ENCODE measurements around the gene LIMA1.
A peak's percentile ranks its signal among the peaks of the same experiment; 100 is the strongest.
"Not testable (repeated sequence)": the region's sequence is repeated elsewhere in the genome, so short reads cannot be mapped to it uniquely, and the experiment has no call there.

The LIMA1 gene

DNA sequence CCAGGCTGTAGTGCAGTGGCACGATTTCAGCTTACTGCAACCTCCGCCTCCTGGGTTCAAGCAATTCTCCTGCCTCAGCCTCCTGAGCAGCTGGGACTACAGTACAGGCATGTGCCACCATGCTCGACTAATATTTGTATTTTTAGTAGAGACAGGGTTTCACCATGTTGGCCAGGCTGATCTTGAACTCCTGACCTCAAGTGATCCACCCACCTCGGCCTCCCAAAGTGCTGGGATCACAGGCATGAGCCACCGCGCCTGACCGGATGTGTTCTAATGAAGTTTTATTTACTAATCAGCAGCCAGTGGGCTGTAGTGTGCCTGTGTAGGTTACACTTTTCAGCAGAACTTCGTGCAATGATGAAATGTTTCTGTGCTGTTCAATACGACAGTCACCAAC lies 35.7 kb downstream of the LIMA1 start:
- not testable (repeated sequence) for DNase-seq (ENCODE audit: low spot score)

DNA sequence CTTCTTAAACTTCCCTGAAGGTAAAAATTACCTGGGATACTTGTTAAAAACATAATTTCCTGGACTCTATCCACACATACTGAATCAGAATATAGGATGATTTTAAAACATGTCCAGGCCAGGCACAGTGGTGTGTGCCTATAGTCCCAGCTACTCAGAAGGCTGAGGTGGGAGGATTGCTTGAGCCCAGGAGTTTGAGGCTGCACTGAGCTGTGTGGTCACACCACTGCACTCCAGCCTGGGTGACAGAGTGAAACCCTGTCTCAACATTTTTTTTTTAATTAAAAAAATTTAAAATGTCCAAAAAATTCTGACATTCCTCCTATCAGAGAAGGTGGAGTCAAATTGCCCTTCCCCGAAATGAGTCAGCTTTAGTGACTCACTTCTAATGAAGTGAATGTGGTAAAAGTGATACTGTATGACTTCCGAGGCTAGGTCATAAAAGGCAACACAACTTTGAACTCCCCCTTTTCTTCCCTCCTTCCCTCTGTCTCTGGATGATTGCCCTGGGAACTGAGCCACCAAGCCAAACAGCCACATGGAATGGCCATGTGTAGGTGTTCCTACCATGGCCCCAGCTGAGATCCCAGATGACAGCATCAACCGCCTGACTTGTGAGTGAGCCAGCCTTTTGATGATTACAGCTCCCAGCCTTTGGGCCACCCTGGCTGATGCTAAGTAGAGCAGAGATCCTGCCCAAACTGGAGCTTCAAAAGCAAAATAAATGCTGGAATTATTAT lies 36.3 kb downstream of the LIMA1 start:
- peak; percentile 82 for DNase-seq (ENCODE audit: low spot score)

DNA sequence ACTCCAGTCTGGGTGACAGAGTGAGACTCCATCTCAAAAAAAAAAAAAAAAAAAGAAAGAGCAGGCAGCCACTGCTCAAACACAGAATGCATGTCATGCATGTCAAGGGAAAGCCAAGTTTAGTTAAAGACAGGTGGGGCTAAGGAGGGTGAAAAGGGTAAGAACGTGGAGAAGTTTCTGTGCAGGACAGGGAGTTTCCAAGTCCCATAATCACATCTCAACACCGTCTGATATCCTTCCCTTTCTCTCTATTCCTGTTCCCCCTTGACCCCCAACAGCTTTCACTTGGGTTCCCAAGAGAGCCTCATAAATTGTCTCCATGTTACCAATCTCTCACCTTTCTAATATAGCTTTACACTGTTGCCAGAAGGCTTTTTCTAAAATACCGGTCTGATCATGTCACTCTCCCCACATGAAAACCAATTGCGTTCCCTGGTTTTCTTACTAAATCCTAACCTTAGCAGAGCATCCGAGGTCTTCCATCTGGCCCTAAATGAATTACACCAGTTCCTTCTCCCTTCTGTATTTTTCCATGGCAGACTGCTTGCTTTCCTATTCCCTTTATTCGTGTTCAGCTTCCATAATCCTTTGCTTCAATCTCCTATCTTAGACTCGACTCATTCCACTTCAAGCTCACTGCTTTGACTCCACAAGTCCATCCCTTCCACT lies 37.0 kb downstream of the LIMA1 start:
- no peak for DNase-seq (ENCODE audit: low spot score)

- no peak for DNase-seq (ENCODE audit: low spot score)
Measured at GRCh38 chr12:50243507-50243906, 39.8 kb downstream of the LIMA1 start.

- no peak for DNase-seq (ENCODE audit: low spot score)
Measured at GRCh38 chr12:50242751-50243191, 40.5 kb downstream of the LIMA1 start.

DNA sequence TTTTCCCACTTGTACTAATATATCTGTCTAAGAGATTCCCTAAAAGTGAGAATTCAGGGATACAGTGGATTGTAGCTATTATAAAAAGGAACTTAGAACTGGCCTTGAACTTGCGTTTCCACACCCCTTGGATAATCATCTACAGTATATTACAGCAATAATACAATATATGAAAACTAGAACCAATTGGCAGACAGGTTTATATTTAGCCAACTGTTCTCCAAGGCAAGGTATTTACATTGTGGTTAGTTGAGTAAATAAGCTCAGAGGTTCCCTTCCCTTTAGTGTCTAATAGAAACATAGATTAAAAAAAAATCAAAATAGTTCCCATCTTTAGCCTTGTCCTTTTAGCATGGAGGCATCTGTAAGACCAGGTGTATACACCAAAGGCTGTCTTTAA lies 42.1 kb downstream of the LIMA1 start:
- DNase-seq (ENCODE audit: low spot score): no peak

- no peak for DNase-seq (ENCODE audit: low spot score)
Measured at GRCh38 chr12:50240792-50241114, 42.6 kb downstream of the LIMA1 start.

- no peak for DNase-seq (ENCODE audit: low spot score)
Measured at GRCh38 chr12:50240096-50240791, 43.1 kb downstream of the LIMA1 start.

DNA sequence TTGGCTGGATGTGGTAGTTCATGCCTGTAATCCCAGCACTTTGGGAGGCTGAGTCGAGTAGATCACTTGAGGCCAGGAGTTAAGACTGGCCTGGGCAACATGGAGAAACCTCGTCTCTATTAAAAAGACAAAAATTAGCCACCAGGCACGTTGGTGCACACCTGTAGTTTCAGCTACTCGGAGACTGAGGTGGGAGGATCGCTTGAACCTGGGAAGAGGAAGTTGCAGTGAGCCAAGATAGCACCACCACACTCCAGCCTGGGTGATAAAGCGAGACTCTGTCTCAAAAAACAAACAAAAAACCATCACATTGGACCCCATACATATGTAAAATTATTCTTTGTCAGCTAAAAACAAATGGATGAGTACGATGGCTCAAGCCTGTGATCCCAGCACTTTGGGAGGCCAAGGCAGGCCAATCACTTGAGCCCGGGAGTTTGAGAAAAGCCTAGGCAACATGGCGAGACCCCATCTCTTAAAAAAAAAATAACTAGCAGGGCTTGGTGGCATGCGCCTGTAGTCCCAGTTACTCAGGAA lies 43.9 kb downstream of the LIMA1 start:
- DNase-seq (ENCODE audit: low spot score): no peak

DNA sequence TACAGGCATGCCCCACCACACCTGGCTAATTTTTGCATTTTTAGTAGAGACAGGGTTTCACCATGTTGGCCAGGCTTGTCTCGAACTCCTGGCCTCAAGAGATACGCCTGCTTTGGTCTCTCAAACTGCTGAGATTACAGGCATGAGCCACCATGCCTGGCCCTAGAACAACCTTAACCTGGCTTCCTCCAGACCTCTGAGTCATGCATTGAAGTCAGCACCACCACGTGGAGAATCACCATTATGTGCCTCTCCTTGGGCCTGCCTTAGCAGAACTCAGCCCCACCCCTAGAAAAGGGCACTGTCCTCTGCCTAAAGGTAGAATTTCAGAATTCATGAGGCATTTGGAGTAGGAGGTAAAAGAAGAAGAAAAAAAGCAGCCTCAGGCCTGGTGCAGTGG lies 49.0 kb downstream of the LIMA1 start:
- no peak for DNase-seq (ENCODE audit: low spot score)

DNA sequence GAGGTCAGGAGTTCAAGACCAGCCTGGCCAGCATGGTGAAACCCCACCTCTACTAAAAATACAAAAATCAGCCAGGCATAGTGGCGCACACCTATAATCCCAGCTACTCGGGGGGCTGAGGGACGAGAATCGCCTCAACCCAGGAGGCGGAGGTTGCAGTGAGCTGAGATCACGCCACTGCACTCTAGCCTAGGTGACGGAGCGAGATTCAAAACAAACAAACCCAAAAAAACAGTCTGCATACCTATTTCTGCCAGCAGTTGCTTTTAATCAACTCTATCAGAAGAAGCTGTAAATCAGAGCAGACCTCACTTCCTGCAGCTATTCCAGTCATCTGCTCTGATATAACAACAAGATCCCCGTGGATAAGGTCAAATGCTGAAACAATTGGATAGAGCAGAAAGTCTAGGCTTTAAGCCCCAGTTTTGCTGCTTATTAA lies 50.5 kb downstream of the LIMA1 start:
- DNase-seq (ENCODE audit: low spot score): no peak

- DNase-seq (ENCODE audit: low spot score): no peak
Measured at GRCh38 chr12:50232206-50232605, 51.1 kb downstream of the LIMA1 start.

DNA sequence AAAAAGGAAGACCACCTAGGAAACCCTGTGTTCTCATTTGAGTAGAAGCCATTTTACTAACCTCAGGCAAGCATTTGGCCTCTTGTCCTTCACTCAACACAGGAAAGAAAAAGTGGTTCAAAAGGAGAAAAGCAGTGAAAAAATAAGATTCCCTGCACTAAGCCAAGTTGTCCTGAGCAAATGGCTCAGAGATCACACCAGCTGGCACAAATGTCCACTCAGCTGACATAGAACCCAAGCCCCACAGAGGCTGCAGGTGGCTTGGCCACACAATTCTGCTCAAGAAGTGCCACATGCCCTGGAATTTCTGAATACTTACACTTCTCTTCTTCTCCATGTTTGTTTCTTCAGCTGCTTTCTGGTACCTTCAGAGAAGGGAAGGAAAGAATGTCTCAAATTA lies 52.0 kb downstream of the LIMA1 start:
- DNase-seq (ENCODE audit: low spot score): no peak

- DNase-seq (ENCODE audit: low spot score): no peak
Measured at GRCh38 chr12:50230217-50230616, 53.1 kb downstream of the LIMA1 start.

DNA sequence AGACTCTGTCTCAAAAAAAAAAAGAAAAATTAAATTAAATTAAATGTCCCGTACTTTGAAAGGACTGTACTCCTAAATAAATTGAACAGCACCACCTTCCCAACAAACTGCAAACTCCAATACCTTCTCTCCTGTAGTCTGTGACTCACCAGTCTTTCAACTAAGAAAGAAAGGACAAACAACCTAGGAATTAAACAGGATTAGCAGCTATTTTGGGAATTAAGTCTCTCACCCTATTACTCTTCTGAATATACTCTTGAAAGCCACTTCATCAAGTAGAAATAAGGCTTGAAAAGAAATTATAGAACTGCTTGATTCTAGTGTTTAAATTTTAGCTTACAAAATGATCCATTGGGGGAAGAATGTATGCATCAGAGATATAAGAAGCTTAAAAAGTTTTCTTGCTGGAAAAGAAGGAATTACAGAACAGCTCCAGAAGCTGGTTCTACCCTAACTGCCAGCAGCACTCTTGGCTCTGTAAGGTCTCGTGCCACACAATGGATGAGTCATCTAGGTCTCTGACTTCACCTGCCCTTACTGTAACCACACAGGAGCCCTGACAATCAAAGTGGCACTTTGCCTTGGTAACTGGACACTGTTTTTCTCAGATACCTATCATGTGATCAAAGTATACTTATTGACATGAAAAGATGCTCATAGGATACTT lies 59.2 kb downstream of the LIMA1 start:
- no peak for DNase-seq (ENCODE audit: low spot score)

- peak; percentile 88 for DNase-seq (ENCODE audit: low spot score)
Measured at GRCh38 chr12:50222275-50222783, 61.0 kb downstream of the LIMA1 start.

- peak; percentile 62 for DNase-seq (ENCODE audit: low spot score)
Measured at GRCh38 chr12:50221228-50222008, 61.9 kb downstream of the LIMA1 start.

GRCh38 chr12:50220363-50220995 lies 62.8 kb downstream of the LIMA1 start:
- DNase-seq (ENCODE audit: low spot score): peak; percentile 50

DNA sequence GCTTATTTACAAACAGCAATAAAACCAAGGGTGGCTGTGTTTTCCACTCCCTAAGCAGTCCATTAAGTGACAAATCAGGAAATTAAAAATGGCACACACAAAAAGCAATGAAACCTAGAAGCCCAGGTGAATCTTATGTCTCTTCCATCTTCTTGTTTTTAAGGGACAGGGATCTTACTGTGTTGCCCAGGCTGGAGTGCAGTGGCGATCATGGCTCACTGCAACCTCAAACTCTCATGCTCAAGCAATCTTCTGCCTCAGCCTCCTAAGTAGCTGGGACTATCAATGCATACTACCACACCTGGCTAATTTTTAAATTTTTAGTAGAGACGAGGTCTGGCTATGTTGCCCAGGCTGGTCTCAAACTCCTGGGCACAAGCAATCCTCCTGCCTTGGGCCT lies 63.8 kb downstream of the LIMA1 start:
- no peak for DNase-seq (ENCODE audit: low spot score)

DNA sequence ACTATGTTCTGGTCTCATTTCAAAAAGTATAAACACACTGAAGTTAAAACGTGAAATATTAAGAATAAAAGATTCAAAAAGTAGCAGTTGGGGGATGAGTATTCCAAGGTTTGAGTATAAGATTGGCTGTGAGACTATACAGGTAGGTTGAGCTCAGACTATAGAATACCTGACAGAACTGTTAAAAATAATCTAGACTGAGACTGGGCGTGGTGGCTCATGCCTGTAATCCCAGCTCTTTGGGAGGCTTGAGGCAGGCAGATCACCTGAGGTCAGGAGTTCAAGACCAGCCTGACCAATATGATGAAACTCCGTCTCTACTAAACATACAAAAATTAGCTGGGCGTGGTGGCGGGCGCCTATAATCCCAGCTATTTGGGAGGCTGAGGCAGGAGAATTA lies 64.3 kb downstream of the LIMA1 start:
- DNase-seq (ENCODE audit: low spot score): not testable (repeated sequence)

DNA sequence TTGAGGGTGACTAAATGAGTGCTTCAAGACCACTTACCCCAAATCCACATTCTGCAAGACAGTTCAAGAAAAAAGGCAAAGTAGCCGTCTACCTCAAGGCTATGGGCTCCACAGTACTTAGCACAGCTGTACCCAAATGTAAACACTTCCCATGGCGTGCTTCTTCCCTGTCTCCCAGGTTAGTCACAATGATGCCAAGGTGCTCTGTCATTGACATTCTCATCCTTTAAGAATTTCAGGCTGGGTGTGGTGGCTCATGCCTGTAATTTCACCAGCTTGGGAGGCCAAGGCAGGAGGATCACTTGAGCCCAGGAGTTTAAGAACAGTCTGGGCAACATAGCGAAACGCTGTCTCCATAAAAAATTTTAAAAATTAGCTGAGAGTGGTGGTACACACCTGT lies 64.9 kb downstream of the LIMA1 start:
- DNase-seq (ENCODE audit: low spot score): no peak
